SKM-1 (cell line): ENCODE data around the gene KRTAP10-7.
"Not testable (repeated sequence)": the region's sequence is repeated elsewhere in the genome, so short reads cannot be mapped to it uniquely, and the experiment has no call there.

Experiments
- DNase-seq: peaks from one replicate; lab custom pipeline; 2025; ENCODE audit not compliant: unreplicated experiment; lab: John Stamatoyannopoulos, UW

Gene KRTAP10-7

GRCh38 chr21:44590311-44590721, 10.1 kb upstream of the KRTAP10-7 start:
- DNase-seq: no peak

GRCh38 chr21:44590897-44591800, 9.2 kb upstream of the KRTAP10-7 start:
- DNase-seq: not testable (repeated sequence)

GRCh38 chr21:44591801-44592130, 8.6 kb upstream of the KRTAP10-7 start:
- DNase-seq: not testable (repeated sequence)

GRCh38 chr21:44592446-44593311, 7.7 kb upstream of the KRTAP10-7 start, which contains the start of gene KRTAP10-6:
Gene KRTAP10-6 (minus strand): TSS chr21:44592505. CDS start chr21:44592484, 21 bp downstream.
- DNase-seq: no peak

GRCh38 chr21:44593598-44594405, 6.6 kb upstream of the KRTAP10-7 start:
- no peak for DNase-seq

GRCh38 chr21:44594406-44594916, 5.9 kb upstream of the KRTAP10-7 start:
- no peak for DNase-seq

GRCh38 chr21:44595524-44595923, 4.9 kb upstream of the KRTAP10-7 start:
- no peak for DNase-seq

- no peak for DNase-seq
Observed at GRCh38 chr21:44596068-44596725, 4.2 kb upstream of the KRTAP10-7 start.

GRCh38 chr21:44598061-44598460, 2.3 kb upstream of the KRTAP10-7 start:
- no peak for DNase-seq

GRCh38 chr21:44599264-44600029, 950 bp upstream of the KRTAP10-7 start:
- no peak for DNase-seq

- DNase-seq: not testable (repeated sequence)
Observed at GRCh38 chr21:44601091-44601490, 694 bp downstream of the KRTAP10-7 start.

- DNase-seq: no peak
Observed at GRCh38 chr21:44601596-44602462, 1.4 kb downstream of the KRTAP10-7 start.

GRCh38 chr21:44602463-44602850, 2.1 kb downstream of the KRTAP10-7 start:
- DNase-seq: no peak

GRCh38 chr21:44603109-44603875, 2.9 kb downstream of the KRTAP10-7 start:
- DNase-seq: no peak

- no peak for DNase-seq
Observed at GRCh38 chr21:44603911-44604310, 3.5 kb downstream of the KRTAP10-7 start.

- DNase-seq: no peak
Observed at GRCh38 chr21:44606495-44606894, 6.1 kb downstream of the KRTAP10-7 start.

GRCh38 chr21:44609193-44609592, 8.8 kb downstream of the KRTAP10-7 start:
- DNase-seq: no peak
